ENCODE measurements around the gene SH3BGRL2.

Gene SH3BGRL2

DNA sequence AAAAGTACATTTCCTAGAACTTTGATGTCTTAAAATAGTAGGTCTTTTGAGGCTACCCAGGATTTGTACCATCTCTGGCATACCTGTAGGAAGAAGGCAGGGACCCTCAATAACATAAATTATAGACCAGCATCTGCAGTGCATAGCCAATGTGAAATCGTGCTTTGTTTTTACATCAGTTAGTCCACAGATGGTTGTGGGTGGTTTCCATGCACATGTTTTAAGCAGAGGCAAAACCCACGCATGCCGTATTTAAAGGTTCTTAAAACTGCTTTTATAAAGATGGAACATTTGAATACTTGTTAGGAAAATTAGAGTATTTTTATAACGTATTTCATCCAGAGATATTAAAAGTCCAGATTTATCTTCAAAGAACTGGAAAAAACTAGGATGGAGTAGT is 66.3 kb downstream of the SH3BGRL2 start:
- Histone ChIP-seq H3K79me1 (ENCODE audit: low read length) (no peaks in the 10 kb centered on the region), H3K36me3 (ENCODE audit: control insufficient read depth, insufficient read depth, low read length) (no peaks in the 10 kb centered on the region), H3K27me3 (ENCODE audit: insufficient read depth, low read length, poor library complexity) (no peaks in the 10 kb centered on the region), H3K79me2 (ENCODE audit: control insufficient read depth, insufficient read depth, low read length) (no peaks in the 10 kb centered on the region), H3K23ac (ENCODE audit: low read length) (no peak overlapping the region), H3K4me3 (ENCODE audit: low read length) (no peak overlapping the region), H2BK120ac (ENCODE audit: low read depth, low read length) (no peak overlapping the region), H3K27ac (ENCODE audit: low read depth, low read length) (no peak overlapping the region), H2BK15ac (replicated peaks; ENCODE audit: low read depth) (no peak overlapping the region), H2BK5ac (ENCODE audit: low read length) (no peak overlapping the region), H3K4me1 (ENCODE audit: control insufficient read depth, low read depth, low read length) (peaks cover 2% of the 10 kb centered on the region), H3K4ac (ENCODE audit: low read depth, low read length) (no peak overlapping the region), H2AK5ac (ENCODE audit: low read length) (no peak overlapping the region), H3K9ac (ENCODE audit: low read length) (no peak overlapping the region), H4K5ac (ENCODE audit: low read length) (no peak overlapping the region), H3K56ac (ENCODE audit: low read length) (no peak overlapping the region), H3K18ac (ENCODE audit: low read length) (no peak overlapping the region), H3K4me2 (ENCODE audit: low read length) (no peak overlapping the region), H4K8ac (ENCODE audit: low read depth, low read length) (no peak overlapping the region)
- DNase-seq: no peak
- no CpG with 5 or more reads among the region's 4 CpGs for WGBS (ENCODE audit: extremely low coverage, insufficient coverage, low lambda C conversion rate)

DNA sequence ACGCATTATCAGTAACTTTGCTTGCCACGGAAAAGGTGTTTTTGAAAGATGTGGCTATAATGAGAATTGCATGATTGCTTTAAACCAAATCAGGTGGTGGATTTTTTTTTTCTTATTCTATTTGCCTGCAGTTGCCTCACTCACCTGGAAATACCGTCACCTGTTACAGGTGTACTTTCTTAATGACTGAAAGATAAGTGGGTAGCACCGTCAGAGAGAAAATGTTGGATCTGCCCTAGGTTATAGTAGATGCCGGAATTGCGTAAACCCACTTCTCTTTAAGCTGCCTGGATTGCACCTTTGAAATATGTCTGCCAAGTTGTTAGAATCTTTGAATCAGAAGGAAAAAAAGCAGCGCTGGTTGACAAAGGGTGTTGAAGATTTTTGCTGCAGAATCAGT is 68.5 kb downstream of the SH3BGRL2 start:
- H3K4me3 ChIP-seq (ENCODE audit: low read length): no peak overlapping the region
- H3K9ac ChIP-seq (ENCODE audit: low read length): no peak overlapping the region
- H3K79me1 ChIP-seq (ENCODE audit: low read length): no peaks in the 10 kb centered on the region
- no peak overlapping the region for H2AK5ac ChIP-seq (ENCODE audit: low read length)
- no peaks in the 10 kb centered on the region for H3K27me3 ChIP-seq (ENCODE audit: insufficient read depth, low read length, poor library complexity)
- no peak overlapping the region for H4K8ac ChIP-seq (ENCODE audit: low read depth, low read length)
- H3K27ac ChIP-seq (ENCODE audit: low read depth, low read length): no peak overlapping the region
- H3K4me2 ChIP-seq (ENCODE audit: low read length): no peak overlapping the region
- no peaks in the 10 kb centered on the region for H3K79me2 ChIP-seq (ENCODE audit: control insufficient read depth, insufficient read depth, low read length)
- no peaks in the 10 kb centered on the region for H3K36me3 ChIP-seq (ENCODE audit: control insufficient read depth, insufficient read depth, low read length)
- no peak overlapping the region for H3K18ac ChIP-seq (ENCODE audit: low read length)
- WGBS (ENCODE audit: extremely low coverage, insufficient coverage, low lambda C conversion rate): no CpG with 5 or more reads among the region's 7 CpGs
- DNase-seq: no peak
- no peak overlapping the region for H3K56ac ChIP-seq (ENCODE audit: low read length)
- H2BK15ac ChIP-seq (replicated peaks; ENCODE audit: low read depth): no peak overlapping the region
- H3K4me1 ChIP-seq (ENCODE audit: control insufficient read depth, low read depth, low read length): peaks cover 2% of the 10 kb centered on the region
- no peak overlapping the region for H2BK5ac ChIP-seq (ENCODE audit: low read length)
- no peak overlapping the region for H4K5ac ChIP-seq (ENCODE audit: low read length)
- H3K23ac ChIP-seq (ENCODE audit: low read length): no peak overlapping the region
- no peak overlapping the region for H2BK120ac ChIP-seq (ENCODE audit: low read depth, low read length)
- H3K4ac ChIP-seq (ENCODE audit: low read depth, low read length): no peak overlapping the region

- H2BK15ac ChIP-seq (replicated peaks; ENCODE audit: low read depth): no peak overlapping the region
- no peak overlapping the region for H2BK120ac ChIP-seq (ENCODE audit: low read depth, low read length)
- no CpG with 5 or more reads among the region's 5 CpGs for WGBS (ENCODE audit: extremely low coverage, insufficient coverage, low lambda C conversion rate)
- H3K27ac ChIP-seq (ENCODE audit: low read depth, low read length): no peak overlapping the region
- H3K56ac ChIP-seq (ENCODE audit: low read length): no peak overlapping the region
- no peaks in the 10 kb centered on the region for H3K79me2 ChIP-seq (ENCODE audit: control insufficient read depth, insufficient read depth, low read length)
- H3K9ac ChIP-seq (ENCODE audit: low read length): no peak overlapping the region
- no peak overlapping the region for H4K8ac ChIP-seq (ENCODE audit: low read depth, low read length)
- H3K4ac ChIP-seq (ENCODE audit: low read depth, low read length): no peak overlapping the region
- H3K27me3 ChIP-seq (ENCODE audit: insufficient read depth, low read length, poor library complexity): no peaks in the 10 kb centered on the region
- no peak overlapping the region for H3K18ac ChIP-seq (ENCODE audit: low read length)
- no peak overlapping the region for H2AK5ac ChIP-seq (ENCODE audit: low read length)
- no peak overlapping the region for H2BK5ac ChIP-seq (ENCODE audit: low read length)
- DNase-seq: no peak
- H3K4me1 ChIP-seq (ENCODE audit: control insufficient read depth, low read depth, low read length): no peaks in the 10 kb centered on the region
- H4K5ac ChIP-seq (ENCODE audit: low read length): no peak overlapping the region
- no peak overlapping the region for H3K4me3 ChIP-seq (ENCODE audit: low read length)
- H3K23ac ChIP-seq (ENCODE audit: low read length): no peak overlapping the region
- H3K79me1 ChIP-seq (ENCODE audit: low read length): no peaks in the 10 kb centered on the region
- H3K36me3 ChIP-seq (ENCODE audit: control insufficient read depth, insufficient read depth, low read length): no peaks in the 10 kb centered on the region
- no peak overlapping the region for H3K4me2 ChIP-seq (ENCODE audit: low read length)
Measured at GRCh38 chr6:79702691-79703090, 71.6 kb downstream of the SH3BGRL2 start.

DNA sequence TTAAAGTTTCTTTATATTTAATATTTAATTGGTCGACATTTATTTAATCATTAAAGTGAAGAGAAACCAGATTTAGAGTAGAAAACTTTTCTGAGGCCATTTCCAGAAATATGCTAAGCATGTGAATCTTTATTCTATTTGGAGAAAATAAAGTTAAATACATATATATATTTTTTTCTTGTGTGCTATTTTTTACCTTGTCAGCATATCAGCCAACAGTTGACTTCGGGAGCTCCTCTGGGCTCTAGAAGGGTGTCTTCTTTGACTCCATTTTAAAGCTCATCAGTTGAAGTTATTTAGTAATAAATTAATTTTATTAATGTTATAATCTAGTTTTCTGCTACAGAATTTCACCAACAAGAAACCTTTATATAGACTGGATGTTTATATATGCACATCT is 73.1 kb downstream of the SH3BGRL2 start:
- no peak overlapping the region for H3K9ac ChIP-seq (ENCODE audit: low read length)
- no peak overlapping the region for H4K8ac ChIP-seq (ENCODE audit: low read depth, low read length)
- H3K4me3 ChIP-seq (ENCODE audit: low read length): no peak overlapping the region
- H3K4me1 ChIP-seq (ENCODE audit: control insufficient read depth, low read depth, low read length): no peaks in the 10 kb centered on the region
- H3K27me3 ChIP-seq (ENCODE audit: insufficient read depth, low read length, poor library complexity): no peaks in the 10 kb centered on the region
- no peak overlapping the region for H3K56ac ChIP-seq (ENCODE audit: low read length)
- no peak overlapping the region for H3K27ac ChIP-seq (ENCODE audit: low read depth, low read length)
- no peak overlapping the region for H2BK5ac ChIP-seq (ENCODE audit: low read length)
- no peaks in the 10 kb centered on the region for H3K36me3 ChIP-seq (ENCODE audit: control insufficient read depth, insufficient read depth, low read length)
- no peaks in the 10 kb centered on the region for H3K79me1 ChIP-seq (ENCODE audit: low read length)
- 100% methylated on average over 1 of the region's 2 CpGs for WGBS (ENCODE audit: extremely low coverage, insufficient coverage, low lambda C conversion rate)
- no peak overlapping the region for H3K4ac ChIP-seq (ENCODE audit: low read depth, low read length)
- no peak overlapping the region for H4K5ac ChIP-seq (ENCODE audit: low read length)
- no peak overlapping the region for H3K4me2 ChIP-seq (ENCODE audit: low read length)
- H2AK5ac ChIP-seq (ENCODE audit: low read length): no peak overlapping the region
- H3K18ac ChIP-seq (ENCODE audit: low read length): no peak overlapping the region
- no peak overlapping the region for H2BK15ac ChIP-seq (replicated peaks; ENCODE audit: low read depth)
- H2BK120ac ChIP-seq (ENCODE audit: low read depth, low read length): no peak overlapping the region
- H3K79me2 ChIP-seq (ENCODE audit: control insufficient read depth, insufficient read depth, low read length): no peaks in the 10 kb centered on the region
- H3K23ac ChIP-seq (ENCODE audit: low read length): no peak overlapping the region
- DNase-seq: no peak

- H2BK120ac ChIP-seq (ENCODE audit: low read depth, low read length): no peak overlapping the region
- WGBS (ENCODE audit: extremely low coverage, insufficient coverage, low lambda C conversion rate): no CpG with 5 or more reads among the region's 5 CpGs
- H2BK15ac ChIP-seq (replicated peaks; ENCODE audit: low read depth): no peak overlapping the region
- no peak overlapping the region for H3K27ac ChIP-seq (ENCODE audit: low read depth, low read length)
- H2AK5ac ChIP-seq (ENCODE audit: low read length): no peak overlapping the region
- no peaks in the 10 kb centered on the region for H3K4me1 ChIP-seq (ENCODE audit: control insufficient read depth, low read depth, low read length)
- H3K27me3 ChIP-seq (ENCODE audit: insufficient read depth, low read length, poor library complexity): no peaks in the 10 kb centered on the region
- no peak overlapping the region for H3K56ac ChIP-seq (ENCODE audit: low read length)
- H3K79me2 ChIP-seq (ENCODE audit: control insufficient read depth, insufficient read depth, low read length): no peaks in the 10 kb centered on the region
- no peak overlapping the region for H4K8ac ChIP-seq (ENCODE audit: low read depth, low read length)
- H3K4me2 ChIP-seq (ENCODE audit: low read length): no peak overlapping the region
- no peaks in the 10 kb centered on the region for H3K36me3 ChIP-seq (ENCODE audit: control insufficient read depth, insufficient read depth, low read length)
- no peak for DNase-seq
- no peak overlapping the region for H3K9ac ChIP-seq (ENCODE audit: low read length)
- H3K4me3 ChIP-seq (ENCODE audit: low read length): no peak overlapping the region
- H3K18ac ChIP-seq (ENCODE audit: low read length): no peak overlapping the region
- H2BK5ac ChIP-seq (ENCODE audit: low read length): no peak overlapping the region
- H3K4ac ChIP-seq (ENCODE audit: low read depth, low read length): no peak overlapping the region
- H4K5ac ChIP-seq (ENCODE audit: low read length): no peak overlapping the region
- H3K23ac ChIP-seq (ENCODE audit: low read length): no peak overlapping the region
- no peaks in the 10 kb centered on the region for H3K79me1 ChIP-seq (ENCODE audit: low read length)
Measured at GRCh38 chr6:79705456-79705995, 74.4 kb downstream of the SH3BGRL2 start.

DNA sequence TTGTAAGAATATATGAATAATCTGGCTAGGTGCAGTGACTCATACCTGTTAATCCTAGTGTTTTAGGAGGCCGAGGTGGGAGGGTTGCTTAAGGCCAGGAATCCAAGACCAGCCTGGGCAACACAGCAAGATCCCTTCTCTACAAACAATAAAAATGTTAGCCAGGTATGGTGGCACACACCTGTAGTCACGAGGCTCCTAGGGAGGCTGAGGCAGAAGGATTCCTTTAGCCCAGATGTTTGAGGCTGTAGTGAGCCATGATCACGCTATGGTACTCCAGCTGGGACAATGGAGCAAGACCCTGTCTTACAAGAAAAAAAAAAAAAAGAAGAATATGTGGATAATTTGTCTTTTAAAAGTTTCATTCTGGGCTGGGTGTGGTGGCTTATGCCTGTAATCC is 75.4 kb downstream of the SH3BGRL2 start:
- Histone ChIP-seq H3K27ac (ENCODE audit: low read depth, low read length) (no peak overlapping the region), H3K9ac (ENCODE audit: low read length) (no peak overlapping the region), H3K27me3 (ENCODE audit: insufficient read depth, low read length, poor library complexity) (no peaks in the 10 kb centered on the region), H3K36me3 (ENCODE audit: control insufficient read depth, insufficient read depth, low read length) (no peaks in the 10 kb centered on the region), H4K5ac (ENCODE audit: low read length) (no peak overlapping the region), H3K4me2 (ENCODE audit: low read length) (no peak overlapping the region), H3K23ac (ENCODE audit: low read length) (no peak overlapping the region), H4K8ac (ENCODE audit: low read depth, low read length) (no peak overlapping the region), H3K79me2 (ENCODE audit: control insufficient read depth, insufficient read depth, low read length) (no peaks in the 10 kb centered on the region), H2BK5ac (ENCODE audit: low read length) (no peak overlapping the region), H3K18ac (ENCODE audit: low read length) (no peak overlapping the region), H2BK120ac (ENCODE audit: low read depth, low read length) (no peak overlapping the region), H3K4me3 (ENCODE audit: low read length) (no peak overlapping the region), H3K56ac (ENCODE audit: low read length) (no peak overlapping the region), H3K79me1 (ENCODE audit: low read length) (no peaks in the 10 kb centered on the region), H2BK15ac (replicated peaks; ENCODE audit: low read depth) (no peak overlapping the region), H3K4me1 (ENCODE audit: control insufficient read depth, low read depth, low read length) (no peaks in the 10 kb centered on the region), H3K4ac (ENCODE audit: low read depth, low read length) (no peak overlapping the region), H2AK5ac (ENCODE audit: low read length) (no peak overlapping the region)
- WGBS (ENCODE audit: extremely low coverage, insufficient coverage, low lambda C conversion rate): no CpG with 5 or more reads among the region's 3 CpGs
- DNase-seq: no peak

Data from mesendoderm (in vitro differentiated cells).